ENCODE measurements around the gene MMP20.

MMP20 gene

DNA sequence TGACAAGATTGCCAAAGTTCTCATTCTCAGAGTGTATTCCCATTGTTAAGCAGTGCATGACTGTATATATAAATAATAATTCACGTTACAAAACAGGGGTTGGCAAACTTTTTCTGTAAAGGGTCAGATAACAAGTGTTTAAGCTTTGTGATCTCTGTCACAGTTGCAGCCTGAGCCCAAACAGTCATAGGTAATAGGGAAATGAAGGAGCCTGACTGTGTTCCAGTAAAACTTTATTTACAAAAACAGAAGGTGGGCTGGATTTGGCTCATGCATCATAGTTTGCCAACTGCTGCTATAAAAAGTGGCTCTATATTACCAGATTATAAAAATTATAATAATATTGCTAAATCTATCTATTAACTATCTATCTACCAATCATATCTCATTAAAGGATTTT is 98.1 kb downstream of the MMP20 start:
- Histone ChIP-seq H3K9ac (ENCODE audit: low read depth, low read length) (no peak overlapping the region), H3K4me3 (ENCODE audit: low read length) (no peak overlapping the region), H3K4me1 (ENCODE audit: control insufficient read depth, insufficient read depth, low read length) (peaks cover 4% of the 10 kb centered on the region), H3K27me3 (ENCODE audit: control insufficient read depth, insufficient read depth, low read length) (no peaks in the 10 kb centered on the region), H3K4me2 (ENCODE audit: low read length) (no peak overlapping the region), H3K36me3 (ENCODE audit: insufficient read depth, low read length) (no peaks in the 10 kb centered on the region), H3K9me3 (replicated peaks; ENCODE audit: low read length) (no peaks in the 10 kb centered on the region)

Data from skeletal muscle satellite cell (primary cell).